GM18508 (cell line): ENCODE measurements around the gene OR5K4.

Experiments
- ATAC-seq: cut with Tn5 transposase; IDR thresholded peaks from one replicate; pipeline ENCODE4 v1.9.1; 2021; ENCODE audit warnings: moderate number of reproducible peaks; ENCODE audit not compliant: insufficient read depth, unreplicated experiment

The OR5K4 gene, protein sequence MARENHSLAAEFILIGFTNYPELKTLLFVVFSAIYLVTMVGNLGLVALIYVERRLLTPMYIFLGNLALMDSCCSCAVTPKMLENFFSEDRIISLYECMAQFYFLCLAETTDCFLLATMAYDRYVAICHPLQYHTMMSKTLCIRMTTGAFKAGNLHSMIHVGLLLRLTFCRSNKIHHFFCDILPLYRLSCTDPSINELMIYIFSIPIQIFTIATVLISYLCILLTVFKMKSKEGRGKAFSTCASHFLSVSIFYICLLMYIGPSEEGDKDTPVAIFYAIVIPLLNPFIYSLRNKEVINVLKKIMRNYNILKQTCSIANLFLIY

DNA sequence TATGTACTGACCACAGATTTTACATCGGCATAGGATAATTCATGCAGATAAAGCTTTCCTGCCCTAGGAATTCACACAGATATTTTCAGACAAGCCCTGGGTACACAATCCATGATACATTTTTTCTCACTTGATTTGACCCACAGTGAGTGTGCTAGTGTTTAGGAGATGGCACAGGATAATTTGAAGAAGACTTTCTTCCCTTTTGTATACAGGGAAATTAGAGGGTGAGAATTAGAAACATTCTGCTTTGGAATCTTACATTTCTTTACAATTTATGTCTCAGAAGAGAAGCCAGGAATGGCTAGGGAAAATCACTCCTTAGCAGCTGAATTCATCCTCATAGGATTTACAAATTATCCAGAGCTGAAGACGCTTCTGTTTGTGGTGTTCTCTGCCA lies at the start of gene OR5K4:
Gene OR5K4, plus strand, starts transcription at position 301 of the 400 bp plus-strand sequence. Its CDS starts 0 bp downstream, at position 301.
- no peak for ATAC-seq

GRCh38 chr3:98322101-98322500 lies 31.6 kb upstream of the OR5K4 start:
- ATAC-seq, result no peak

GRCh38 chr3:98322686-98323085 lies 31.0 kb upstream of the OR5K4 start:
- no peak for ATAC-seq

DNA sequence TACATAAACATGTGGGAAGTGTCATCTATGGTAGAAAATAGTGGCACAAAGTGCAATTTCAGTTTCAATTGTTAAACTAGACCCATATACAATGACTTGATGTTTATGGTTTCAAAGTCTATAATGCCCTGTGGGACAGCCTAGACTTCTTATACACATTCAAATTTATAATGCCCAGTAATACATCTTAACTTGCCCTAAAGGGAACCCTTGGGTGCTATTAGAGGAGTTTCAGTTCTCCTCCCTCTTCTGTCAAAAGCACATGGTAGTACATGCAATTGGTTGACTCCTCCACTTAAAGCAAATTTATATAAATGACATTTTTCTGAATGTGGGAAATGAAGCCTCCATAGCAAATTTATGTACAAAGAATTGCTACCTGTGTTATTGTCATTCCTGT lies 30.2 kb upstream of the OR5K4 start:
- no peak for ATAC-seq

DNA sequence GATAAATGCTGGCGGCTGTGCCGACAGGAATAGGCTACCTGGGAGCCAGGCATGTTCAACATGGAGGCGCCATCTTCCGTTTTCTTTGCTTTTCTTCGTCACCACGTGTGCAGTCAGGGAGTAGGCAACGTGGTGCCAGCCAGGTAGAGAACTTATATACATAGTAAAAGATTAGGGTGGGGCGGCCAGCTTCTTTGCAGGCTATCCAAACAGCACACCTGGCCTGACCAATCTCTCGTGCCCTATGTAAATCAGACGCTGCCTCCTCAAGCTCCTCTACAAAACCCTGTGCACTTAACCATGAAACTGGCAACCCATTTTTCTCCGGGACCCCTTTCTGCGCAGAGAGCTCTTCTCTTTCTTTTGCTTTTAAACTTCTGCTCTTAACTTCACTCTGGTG lies 28.6 kb upstream of the OR5K4 start:
- ATAC-seq, result no peak

DNA sequence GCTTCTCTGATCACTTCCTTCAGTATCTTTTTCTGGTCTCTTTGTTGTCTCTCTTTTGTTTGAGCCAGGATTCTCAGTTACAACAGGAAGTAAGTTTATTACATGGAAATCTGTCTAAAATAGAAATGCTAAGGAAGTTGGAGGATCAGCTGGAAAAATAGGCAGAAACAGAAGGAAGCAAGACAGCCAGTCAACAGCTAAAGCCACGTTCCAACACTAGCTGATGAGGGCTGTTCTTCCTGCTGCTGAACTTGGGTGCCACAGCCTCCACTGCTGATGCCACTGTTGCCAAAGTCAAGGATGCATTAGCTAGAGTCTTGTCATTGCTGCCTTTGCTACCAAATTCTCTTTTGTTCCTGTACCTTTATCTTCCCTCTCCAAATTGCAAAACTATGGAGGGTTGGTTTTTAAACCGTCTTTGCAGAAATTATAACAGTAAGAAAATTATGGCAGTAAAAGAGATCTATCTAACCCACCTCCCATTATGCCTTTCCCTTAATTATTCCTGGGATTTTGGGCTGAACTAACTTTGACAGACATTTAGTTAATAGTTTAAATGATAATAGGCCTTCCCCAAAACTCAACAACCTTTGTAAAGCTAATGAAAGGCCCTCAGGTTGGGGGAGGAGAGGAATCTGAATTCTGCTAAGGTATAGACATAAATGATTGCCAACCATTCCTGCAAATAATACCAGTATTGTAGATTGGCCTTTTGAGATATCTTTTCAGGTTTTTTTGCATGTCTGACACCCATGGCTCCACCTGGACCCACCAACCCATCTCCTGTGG lies 27.4 kb upstream of the OR5K4 start:
- ATAC-seq, result no peak

DNA sequence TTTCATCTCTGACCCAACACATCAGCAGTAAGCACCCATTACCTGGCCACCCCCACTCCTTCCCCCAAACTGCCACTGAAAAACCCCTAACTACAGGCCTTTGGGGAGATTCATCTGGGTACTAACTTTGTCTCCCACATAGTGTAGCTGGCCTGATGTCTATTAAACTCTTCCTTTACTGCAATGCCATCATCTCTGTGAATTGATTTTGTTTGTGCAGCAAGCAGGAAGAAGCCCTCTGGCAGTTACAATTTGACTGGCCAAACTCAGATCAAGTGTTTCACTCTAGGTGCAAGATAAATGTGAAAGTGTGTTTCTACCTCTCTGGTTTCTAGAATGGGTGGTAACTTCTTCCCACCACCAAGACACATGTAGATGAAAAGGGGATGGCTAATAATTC lies 26.7 kb upstream of the OR5K4 start:
- ATAC-seq, result peak; percentile 60

DNA sequence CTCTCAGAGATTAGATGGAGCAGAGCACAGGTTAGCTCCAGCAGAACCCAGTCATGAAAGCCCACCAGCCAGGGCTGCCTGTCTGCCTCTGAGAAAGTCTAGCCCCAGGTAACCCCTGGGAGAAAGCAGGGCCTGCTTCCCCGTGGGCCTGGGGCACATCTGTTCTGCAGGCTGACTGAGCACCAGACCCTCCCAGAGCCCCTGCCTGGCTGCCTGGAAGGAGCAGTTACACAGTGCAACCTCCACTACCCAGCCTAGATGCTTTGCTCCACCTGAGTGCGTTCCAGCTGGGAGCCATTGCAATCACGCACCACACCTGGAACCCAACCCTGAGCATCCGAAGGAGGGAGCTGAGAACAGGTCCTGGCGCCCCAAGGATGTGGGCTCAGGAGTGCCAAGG lies 24.7 kb upstream of the OR5K4 start:
- ATAC-seq, result no peak

- ATAC-seq, result peak; percentile 59
Measured at GRCh38 chr3:98329392-98330124, 24.1 kb upstream of the OR5K4 start.

- no peak for ATAC-seq
Measured at GRCh38 chr3:98331329-98331728, 22.3 kb upstream of the OR5K4 start.

DNA sequence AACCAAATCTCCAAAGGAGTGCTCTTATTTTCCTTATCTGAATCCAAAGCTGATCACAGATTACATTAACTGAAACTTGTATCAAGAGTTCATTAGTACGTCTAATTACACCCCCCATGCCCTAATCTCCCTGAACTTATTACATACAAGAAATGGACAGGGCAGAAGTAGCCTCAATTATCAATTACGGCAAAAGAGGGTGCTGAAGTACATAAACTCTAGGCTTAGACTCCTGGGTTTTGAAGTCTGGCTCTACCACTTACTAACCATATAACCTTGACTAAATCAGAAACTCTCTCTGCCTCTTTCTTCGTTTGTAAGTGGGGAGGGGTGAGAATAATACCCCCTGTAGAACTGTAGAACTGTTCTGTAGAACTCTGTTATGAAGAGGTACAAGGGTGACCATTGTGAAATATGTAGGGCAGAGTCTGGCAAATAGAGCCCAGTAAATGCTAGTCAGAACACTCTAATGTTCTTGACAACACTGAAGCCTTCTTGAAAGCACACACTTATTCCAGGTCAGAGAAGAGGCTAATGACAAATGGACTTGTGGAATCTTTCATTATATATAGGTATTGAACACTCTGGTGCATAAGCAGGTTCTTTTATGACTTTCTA lies 19.6 kb upstream of the OR5K4 start:
- ATAC-seq, result peak; percentile 41

- no peak for ATAC-seq
Measured at GRCh38 chr3:98339031-98339430, 14.6 kb upstream of the OR5K4 start.

GRCh38 chr3:98341758-98342157 lies 11.9 kb upstream of the OR5K4 start:
- ATAC-seq, result no peak

- no peak for ATAC-seq
Measured at GRCh38 chr3:98343647-98344507, 9.8 kb upstream of the OR5K4 start.

DNA sequence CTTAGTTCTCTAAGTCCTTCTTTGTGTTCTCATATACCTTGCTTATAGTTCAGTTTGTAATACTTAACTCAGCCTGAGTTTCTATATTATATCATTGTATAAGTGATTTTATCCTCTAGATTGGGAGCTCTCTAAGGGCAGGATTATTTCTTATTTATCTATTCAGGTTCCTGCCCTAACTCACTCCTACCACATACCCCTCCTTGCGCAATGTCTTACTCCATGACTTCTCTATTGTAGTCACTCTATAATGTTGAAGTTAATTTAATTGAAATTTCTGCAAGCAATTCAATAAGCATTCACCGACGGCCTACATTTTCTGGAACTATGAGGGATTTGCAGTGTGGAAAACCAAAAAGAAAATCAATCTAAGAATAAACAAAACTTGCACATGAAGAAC lies 3.6 kb upstream of the OR5K4 start:
- ATAC-seq, result no peak

DNA sequence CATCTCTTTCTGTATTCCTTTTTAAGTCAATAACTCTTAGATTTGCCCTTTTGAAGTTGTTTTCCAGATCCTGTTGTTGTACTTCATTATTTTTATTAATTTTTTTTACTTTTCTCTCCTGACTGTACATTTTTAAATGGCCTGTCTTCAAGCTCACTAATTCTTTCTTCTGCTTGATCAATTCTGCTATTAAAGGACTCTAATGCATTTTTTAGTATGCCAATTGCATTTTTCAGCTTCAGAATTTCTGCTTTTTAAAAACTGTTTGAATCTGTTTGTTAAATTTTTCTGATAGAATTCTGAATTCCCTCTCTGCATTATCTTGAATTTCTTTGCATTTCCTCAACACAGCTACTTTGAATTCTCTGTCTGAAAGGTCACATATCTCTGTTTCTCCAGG lies 5.6 kb downstream of the OR5K4 start:
- ATAC-seq, result no peak

DNA sequence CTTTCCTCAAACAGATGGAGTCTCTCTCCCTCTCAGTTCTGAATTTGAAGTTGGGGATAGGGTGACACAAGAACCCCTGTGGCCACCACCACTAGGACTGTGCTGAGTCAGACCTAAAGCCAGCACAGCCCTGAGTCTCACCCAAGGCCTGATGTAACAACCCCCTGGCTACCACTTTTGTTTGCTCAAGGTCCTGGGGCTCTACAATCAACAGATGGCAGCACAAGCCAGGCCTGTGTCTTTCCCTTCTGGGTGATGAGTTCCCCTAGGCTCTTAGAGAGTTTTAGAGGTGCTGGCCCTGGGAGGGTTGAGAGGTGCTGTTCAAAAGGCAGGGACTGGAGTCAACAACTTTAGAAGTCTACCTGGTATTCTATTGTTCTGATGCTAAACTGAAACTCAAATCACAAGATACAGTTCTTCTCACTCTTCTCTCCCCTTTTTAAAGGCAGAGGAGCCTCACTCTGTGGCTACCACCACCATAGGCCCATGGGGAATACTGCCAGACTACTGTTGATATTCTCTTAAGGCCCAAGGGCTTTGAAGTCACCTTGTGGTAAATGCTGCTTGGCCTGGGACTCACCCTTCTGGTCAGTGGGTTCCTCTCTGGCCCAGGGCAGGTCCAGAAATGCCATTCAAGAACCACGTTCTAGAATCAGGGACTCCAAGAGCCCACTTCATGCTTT lies 6.5 kb downstream of the OR5K4 start:
- ATAC-seq, result no peak

GRCh38 chr3:98360681-98361080 lies 7.0 kb downstream of the OR5K4 start:
- no peak for ATAC-seq

GRCh38 chr3:98361289-98361688 lies 7.6 kb downstream of the OR5K4 start:
- ATAC-seq, result no peak
